HEK293 (cell line): ENCODE measurements around the gene GADD45GIP1.

Experiments used
- CTCF ChIA-PET: fragments of 350-600 bp; formaldehyde crosslinking; extraction: SDS; loops from one replicate; lab custom pipeline; 2021; ENCODE audit warnings: antibody characterized with exemption; lab: Yijun Ruan, JAX
- POLR2A ChIA-PET: fragments of 300-600 bp; formaldehyde crosslinking; extraction: SDS; loops from one replicate; lab custom pipeline; 2020; ENCODE audit warnings: antibody characterized with exemption, inconsistent platforms; lab: Yijun Ruan, JAX
- H3K27ac ChIP-seq: fragments of 200-500 bp; sonication (Bioruptor generic); 2 replicates; pipeline ENCODE4 v1.5.1; 2014; ENCODE audit warnings: low read depth, low read length, control low read depth, inconsistent platforms; ENCODE audit errors: extremely low read depth
- H3K36me3 ChIP-seq, 2 experiments: fragments of 200-500 bp in 1 of 2; sonication (Bioruptor generic) in 1 of 2; 1 replicate in 1 of 2; 2 replicates in 1 of 2; pipeline ENCODE4 v1.5.1; 2014 to 2017; ENCODE audit warnings: inconsistent platforms in 2 of 2, low read length in 2 of 2; ENCODE audit not compliant: control insufficient read depth in 2 of 2, insufficient read depth in 1 of 2
- H3K4me1 ChIP-seq: fragments of 200-500 bp; sonication (Bioruptor generic); 2 replicates; pipeline ENCODE4 v1.5.1; 2014; ENCODE audit warnings: mild to moderate bottlenecking, low read length, inconsistent platforms; ENCODE audit not compliant: control insufficient read depth, insufficient read depth
- H3K4me3 ChIP-seq: 2 replicates; pipeline ENCODE4 v1.5.1; 2011; ENCODE audit warnings: low read depth, mild to moderate bottlenecking, control low read depth, low read length, moderate library complexity
- H3K9me3 ChIP-seq: fragments of 200-500 bp; sonication (Bioruptor generic); 2 replicates; pipeline ENCODE4 v1.5.1; 2014; ENCODE audit warnings: low read depth, low read length, inconsistent platforms; ENCODE audit not compliant: control insufficient read depth, insufficient read depth
- BCL6B ChIP-seq: fragments of 450-650 bp; formaldehyde crosslinking; IDR thresholded peaks from 2 replicates; pipeline ENCODE4 v1.5.1; 2017; ENCODE audit warnings: missing biosample characterization, missing genetic modification characterization
- HIC1 ChIP-seq: fragments of 450-650 bp; formaldehyde crosslinking; IDR thresholded peaks from 2 replicates; pipeline ENCODE4 v1.5.1; 2016; ENCODE audit warnings: missing biosample characterization, missing genetic modification characterization
- KLF16 ChIP-seq: fragments of 450-650 bp; formaldehyde crosslinking; IDR thresholded peaks from 2 replicates; pipeline ENCODE4 v1.5.1; 2017; ENCODE audit warnings: missing biosample characterization, missing genetic modification characterization
- KLF9 ChIP-seq: fragments of 450-650 bp; formaldehyde crosslinking; IDR thresholded peaks from 2 replicates; pipeline ENCODE4 v1.5.1; 2016; ENCODE audit warnings: missing biosample characterization, missing genetic modification characterization, low read depth
- MYNN ChIP-seq: fragments of 450-650 bp; formaldehyde crosslinking; IDR thresholded peaks from 2 replicates; pipeline ENCODE4 v1.5.1; 2016; ENCODE audit warnings: missing biosample characterization, missing genetic modification characterization, borderline replicate concordance
- SCRT1 ChIP-seq: fragments of 450-650 bp; formaldehyde crosslinking; IDR thresholded peaks from 2 replicates; pipeline ENCODE4 v1.5.1; 2016; ENCODE audit warnings: missing biosample characterization, missing genetic modification characterization, borderline replicate concordance
- SCRT2 ChIP-seq: fragments of 450-650 bp; formaldehyde crosslinking; IDR thresholded peaks from 2 replicates; pipeline ENCODE4 v1.5.1; 2016; ENCODE audit warnings: missing biosample characterization, missing genetic modification characterization
- SP7 ChIP-seq: fragments of 450-650 bp; formaldehyde crosslinking; IDR thresholded peaks from 2 replicates; pipeline ENCODE4 v1.5.1; 2016; ENCODE audit warnings: missing biosample characterization, missing genetic modification characterization
- TSHZ1 ChIP-seq: fragments of 450-650 bp; formaldehyde crosslinking; IDR thresholded peaks from 2 replicates; pipeline ENCODE4 v1.5.1; 2016; ENCODE audit warnings: missing biosample characterization, missing genetic modification characterization, borderline replicate concordance
- ZBTB17 ChIP-seq: fragments of 450-650 bp; formaldehyde crosslinking; IDR thresholded peaks from 2 replicates; pipeline ENCODE4 v1.5.1; 2016; ENCODE audit warnings: missing biosample characterization, missing genetic modification characterization
- ZBTB48 ChIP-seq: fragments of 450-650 bp; formaldehyde crosslinking; IDR thresholded peaks from 2 replicates; pipeline ENCODE4 v1.5.1; 2016; ENCODE audit warnings: missing biosample characterization, missing genetic modification characterization
- ZFHX2 ChIP-seq: fragments of 450-650 bp; formaldehyde crosslinking; conservative IDR thresholded peaks from 2 replicates; pipeline ENCODE4 v1.5.1; 2016; ENCODE audit warnings: missing biosample characterization, missing genetic modification characterization
- ZFP41 ChIP-seq: fragments of 450-650 bp; formaldehyde crosslinking; IDR thresholded peaks from 2 replicates; pipeline ENCODE4 v1.5.1; 2016; ENCODE audit warnings: missing biosample characterization, missing genetic modification characterization, borderline replicate concordance
- ZNF138 ChIP-seq: fragments of 450-650 bp; formaldehyde crosslinking; IDR thresholded peaks from 2 replicates; pipeline ENCODE4 v1.5.1; 2016; ENCODE audit warnings: missing biosample characterization, missing genetic modification characterization, borderline replicate concordance
- ZNF16 ChIP-seq: fragments of 450-650 bp; formaldehyde crosslinking; IDR thresholded peaks from 2 replicates; pipeline ENCODE4 v1.5.1; 2016; ENCODE audit warnings: low read depth, missing biosample characterization, missing genetic modification characterization
- ZNF335 ChIP-seq: fragments of 450-650 bp; formaldehyde crosslinking; conservative IDR thresholded peaks from 2 replicates; pipeline ENCODE4 v1.5.1; 2016; ENCODE audit warnings: missing biosample characterization, missing genetic modification characterization
- ZNF473 ChIP-seq: fragments of 450-650 bp; formaldehyde crosslinking; IDR thresholded peaks from 2 replicates; pipeline ENCODE4 v1.5.1; 2017; ENCODE audit warnings: missing biosample characterization, missing genetic modification characterization
- ZNF514 ChIP-seq: fragments of 450-650 bp; formaldehyde crosslinking; IDR thresholded peaks from 2 replicates; pipeline ENCODE4 v1.5.1; 2016; ENCODE audit warnings: missing biosample characterization, missing genetic modification characterization
- ZNF549 ChIP-seq: fragments of 450-650 bp; IDR thresholded peaks from 2 replicates; pipeline ENCODE4 v1.5.1; 2018; ENCODE audit warnings: missing biosample characterization, missing genetic modification characterization, mild to moderate bottlenecking, inconsistent platforms, moderate library complexity
- ZNF621 ChIP-seq: fragments of 450-650 bp; formaldehyde crosslinking; IDR thresholded peaks from 2 replicates; pipeline ENCODE4 v1.5.1; 2017; ENCODE audit warnings: missing biosample characterization, missing genetic modification characterization
- ZNF670 ChIP-seq: fragments of 450-650 bp; formaldehyde crosslinking; IDR thresholded peaks from 2 replicates; pipeline ENCODE4 v1.5.1; 2016; ENCODE audit warnings: missing biosample characterization, missing genetic modification characterization, low read depth
- ZNF677 ChIP-seq: fragments of 450-650 bp; IDR thresholded peaks from 2 replicates; pipeline ENCODE4 v1.5.0; 2018; ENCODE audit warnings: missing biosample characterization, mild to moderate bottlenecking, missing genetic modification characterization, moderate library complexity
- ZNF843 ChIP-seq: fragments of 450-650 bp; formaldehyde crosslinking; IDR thresholded peaks from 2 replicates; pipeline ENCODE4 v1.5.1; 2016; ENCODE audit warnings: missing biosample characterization, missing genetic modification characterization
- ZSCAN4 ChIP-seq: fragments of 450-650 bp; formaldehyde crosslinking; IDR thresholded peaks from 2 replicates; pipeline ENCODE4 v1.5.1; 2017; ENCODE audit warnings: missing biosample characterization, missing genetic modification characterization
- TF ChIP-seq, protein P1 (sequence below): fragments of 450-650 bp; formaldehyde crosslinking; optimal IDR thresholded peaks from 2 replicates; pipeline ENCODE3; 2016; ENCODE audit warnings: missing biosample characterization, mild to moderate bottlenecking, missing genetic modification characterization

The GADD45GIP1 gene

DNA sequence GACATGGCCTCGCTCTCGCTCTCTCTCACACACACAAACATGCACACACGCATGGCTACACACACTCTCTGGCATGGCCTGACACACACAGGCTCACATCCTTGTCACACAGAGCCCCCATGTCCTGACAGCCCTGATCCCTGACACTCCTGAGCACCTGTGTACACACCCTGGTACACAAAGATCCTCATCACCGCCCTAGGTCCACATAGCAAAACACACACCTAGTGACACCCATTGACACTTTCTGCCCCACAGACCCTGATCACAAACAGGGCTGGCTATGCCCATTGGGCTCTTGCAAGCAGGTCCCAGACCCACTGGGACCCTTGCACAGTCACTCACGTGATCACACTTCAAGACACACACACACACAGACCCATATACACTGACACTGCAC lies 34.3 kb upstream of the GADD45GIP1 start:
- TF ChIP-seq ZFP41 (tag by site-specific recombination), result no peak
- no peak for TF ChIP-seq ZBTB17
- no peak for TF ChIP-seq HIC1
- TF ChIP-seq MYNN (tag by site-specific recombination), result no peak
- no peak for TF ChIP-seq ZNF549 (tag by site-specific recombination)
- no peak for TF ChIP-seq ZNF138
- no peak for TF ChIP-seq KLF16 (tag by site-specific recombination)
- no peak for TF ChIP-seq ZNF335
- H3K36me3 ChIP-seq, result no peaks in the 10 kb centered on the region
- no peak overlapping the region for H3K27ac ChIP-seq
- CTCF ChIA-PET, result interaction anchor here (0.5 to 1.3 kb wide), 3 partner anchors 43 to 70 kb away, joined by 3 to 4 read pairs (median 3); no protein-coding TSS in a partner anchor
- H3K4me1 ChIP-seq, result no peaks in the 10 kb centered on the region
- H3K9me3 ChIP-seq, result no peaks in the 10 kb centered on the region
- POLR2A ChIA-PET, result no interaction called here
- no peak overlapping the region for H3K4me3 ChIP-seq

DNA sequence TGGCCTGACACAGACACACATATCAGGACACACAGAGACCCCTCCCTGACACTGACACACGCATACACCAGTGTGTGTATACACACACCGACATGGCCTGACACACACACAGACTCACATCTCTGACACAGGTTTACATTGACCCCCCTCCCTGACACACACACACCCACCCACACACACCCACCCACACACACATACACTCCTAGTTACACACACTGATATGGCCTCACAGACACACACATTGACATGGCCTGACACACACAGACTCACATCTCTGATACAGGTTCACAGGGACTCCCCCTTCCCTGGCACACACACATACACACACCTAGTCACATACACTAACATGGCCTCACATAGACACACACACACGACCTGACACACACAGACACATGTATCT lies 33.8 kb upstream of the GADD45GIP1 start:
- no peaks in the 10 kb centered on the region for H3K9me3 ChIP-seq
- no peak overlapping the region for H3K27ac ChIP-seq
- no peaks in the 10 kb centered on the region for H3K36me3 ChIP-seq
- ChIA-PET POLR2A (no interaction called here), CTCF (interaction anchor here (0.5 kb wide), 1 partner anchor 71 kb away, joined by 3 read pairs; no protein-coding TSS in a partner anchor)
- H3K4me1 ChIP-seq, result no peaks in the 10 kb centered on the region
- H3K4me3 ChIP-seq, result no peak overlapping the region
- peak; percentile 59; the same call in 1 of the 2 replicates for TF ChIP-seq KLF9 (tag by site-specific recombination)
- TF ChIP-seq ZNF16 (tag by site-specific recombination), result no peak
- no peak for TF ChIP-seq SCRT2 (tag by site-specific recombination)
- no peak for TF ChIP-seq SCRT1 (tag by site-specific recombination)
- no peak for TF ChIP-seq ZNF621 (tag by site-specific recombination)
- no peak for TF ChIP-seq TSHZ1 (tag by site-specific recombination)
- TF ChIP-seq ZBTB48 (tag by site-specific recombination), result 0 out of 2 replicates have a peak, but pooled peaks have one; percentile 6
- no peak for TF ChIP-seq ZNF473 (tag by site-specific recombination)
- TF ChIP-seq, protein P1, sequence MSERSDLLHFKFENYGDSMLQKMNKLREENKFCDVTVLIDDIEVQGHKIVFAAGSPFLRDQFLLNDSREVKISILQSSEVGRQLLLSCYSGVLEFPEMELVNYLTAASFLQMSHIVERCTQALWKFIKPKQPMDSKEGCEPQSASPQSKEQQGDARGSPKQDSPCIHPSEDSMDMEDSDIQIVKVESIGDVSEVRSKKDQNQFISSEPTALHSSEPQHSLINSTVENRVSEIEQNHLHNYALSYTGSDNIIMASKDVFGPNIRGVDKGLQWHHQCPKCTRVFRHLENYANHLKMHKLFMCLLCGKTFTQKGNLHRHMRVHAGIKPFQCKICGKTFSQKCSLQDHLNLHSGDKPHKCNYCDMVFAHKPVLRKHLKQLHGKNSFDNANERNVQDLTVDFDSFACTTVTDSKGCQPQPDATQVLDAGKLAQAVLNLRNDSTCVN (tag by site-specific recombination), result no peak
- no peak for TF ChIP-seq ZNF335
- peak; percentile 83 for TF ChIP-seq ZSCAN4 (tag by site-specific recombination)
- TF ChIP-seq ZNF514 (tag by site-specific recombination), result no peak
- TF ChIP-seq SP7 (tag by site-specific recombination), result no peak
- TF ChIP-seq ZNF677 (tag by site-specific recombination), result no peak
- TF ChIP-seq ZFHX2, result peak; percentile 87
- TF ChIP-seq ZNF843 (tag by site-specific recombination), result no peak
- no peak for TF ChIP-seq KLF16 (tag by site-specific recombination)
- 0 out of 2 replicates have a peak, but pooled peaks have one; percentile 28 for TF ChIP-seq BCL6B (tag by site-specific recombination)
- TF ChIP-seq ZNF670, result no peak
